Hematopoietic multipotent progenitor cell (in vitro differentiated cells): ENCODE measurements around the gene TNPO1. TPM values are rescaled to one million over a fixed set of nuclear protein-coding genes. Genes with fewer than 3 reads are reported as not detected.
A peak's percentile ranks its signal among the peaks of the same experiment; 100 is the strongest.

Source experiments
- DNase-seq, 3 donors: peaks; one replicate each; pipeline ENCODE4 v3.0.0-alpha.2; 2011 to 2015; ENCODE audit warnings: low read depth in 2 of 3, low spot score in 2 of 3
- total RNA-seq: library from RNA; depleted of rRNA; stranded (reverse); fragments of >200 nt; gene quantifications from one replicate; pipeline ENCODE4 v1.2.3, GENCODE V29; 2012

TNPO1 gene
- total RNA-seq, 1 donor, result 66.8 TPM

GRCh38 chr5:72849546-72849945 lies 33.1 kb downstream of the TNPO1 start:
- DNase-seq, result no peak

- no peak for DNase-seq
Measured at GRCh38 chr5:72850113-72850512, 33.7 kb downstream of the TNPO1 start.

- DNase-seq, result no peak
Measured at GRCh38 chr5:72852356-72852755, 35.9 kb downstream of the TNPO1 start.

- no peak for DNase-seq
Measured at GRCh38 chr5:72854419-72854818, 38.0 kb downstream of the TNPO1 start.

GRCh38 chr5:72855821-72856220 lies 39.4 kb downstream of the TNPO1 start:
- no peak for DNase-seq

GRCh38 chr5:72857396-72857795 lies 40.9 kb downstream of the TNPO1 start:
- no peak for DNase-seq

- no peak for DNase-seq
Measured at GRCh38 chr5:72859127-72859526, 42.7 kb downstream of the TNPO1 start.

GRCh38 chr5:72860499-72860898 lies 44.0 kb downstream of the TNPO1 start:
- no peak for DNase-seq

- DNase-seq, result no peak
Measured at GRCh38 chr5:72871366-72872024, 55.0 kb downstream of the TNPO1 start.

GRCh38 chr5:72878854-72879253 lies 62.4 kb downstream of the TNPO1 start:
- DNase-seq, result no peak

- DNase-seq, result no peak
Measured at GRCh38 chr5:72882989-72883388, 66.5 kb downstream of the TNPO1 start.

- no peak for DNase-seq
Measured at GRCh38 chr5:72883850-72884249, 67.4 kb downstream of the TNPO1 start.

GRCh38 chr5:72884892-72885291 lies 68.4 kb downstream of the TNPO1 start:
- DNase-seq, result no peak

- DNase-seq, result no peak
Measured at GRCh38 chr5:72885824-72886223, 69.4 kb downstream of the TNPO1 start.

GRCh38 chr5:72888595-72888994 lies 72.1 kb downstream of the TNPO1 start:
- DNase-seq, result no peak

- no peak for DNase-seq
Measured at GRCh38 chr5:72889324-72889723, 72.9 kb downstream of the TNPO1 start.

GRCh38 chr5:72892846-72893245 lies 76.4 kb downstream of the TNPO1 start:
- no peak for DNase-seq

- no peak for DNase-seq
Measured at GRCh38 chr5:72895758-72896157, 79.3 kb downstream of the TNPO1 start.

- DNase-seq, result no peak
Measured at GRCh38 chr5:72906806-72907205, 90.3 kb downstream of the TNPO1 start.

GRCh38 chr5:72908664-72909063 lies 92.2 kb downstream of the TNPO1 start:
- DNase-seq, result no peak

- no peak for DNase-seq
Measured at GRCh38 chr5:72917371-72917776, 100.9 kb downstream of the TNPO1 start.

- DNase-seq, result peak in 2 of 3 donors; percentile 11 to 48
Measured at GRCh38 chr5:72920690-72921502, 104.4 kb downstream of the TNPO1 start.
